HEK293 (cell line): Measurements from ENCODE around the gene PCSK5.

Experiments
- CTCF ChIA-PET: fragments of 350-600 bp; formaldehyde crosslinking; extraction: SDS; loops from one replicate; lab custom pipeline; 2021; ENCODE audit warnings: antibody characterized with exemption; lab: Yijun Ruan, JAX
- POLR2A ChIA-PET: fragments of 300-600 bp; formaldehyde crosslinking; extraction: SDS; loops from one replicate; lab custom pipeline; 2020; ENCODE audit warnings: antibody characterized with exemption, inconsistent platforms; lab: Yijun Ruan, JAX
- H3K27ac ChIP-seq: fragments of 200-500 bp; sonication (Bioruptor generic); 2 replicates; pipeline ENCODE4 v1.5.1; 2014; ENCODE audit warnings: low read depth, low read length, control low read depth, inconsistent platforms; ENCODE audit errors: extremely low read depth
- H3K36me3 ChIP-seq, 2 experiments: fragments of 200-500 bp in 1 of 2; sonication (Bioruptor generic) in 1 of 2; 1 replicate in 1 of 2; 2 replicates in 1 of 2; pipeline ENCODE4 v1.5.1; 2014 to 2017; ENCODE audit warnings: inconsistent platforms in 2 of 2, low read length in 2 of 2; ENCODE audit not compliant: control insufficient read depth in 2 of 2, insufficient read depth in 1 of 2
- H3K4me1 ChIP-seq: fragments of 200-500 bp; sonication (Bioruptor generic); 2 replicates; pipeline ENCODE4 v1.5.1; 2014; ENCODE audit warnings: mild to moderate bottlenecking, low read length, inconsistent platforms; ENCODE audit not compliant: control insufficient read depth, insufficient read depth
- H3K4me3 ChIP-seq: 2 replicates; pipeline ENCODE4 v1.5.1; 2011; ENCODE audit warnings: low read depth, mild to moderate bottlenecking, control low read depth, low read length, moderate library complexity
- H3K9me3 ChIP-seq: fragments of 200-500 bp; sonication (Bioruptor generic); 2 replicates; pipeline ENCODE4 v1.5.1; 2014; ENCODE audit warnings: low read depth, low read length, inconsistent platforms; ENCODE audit not compliant: control insufficient read depth, insufficient read depth
- GLIS2 ChIP-seq: fragments of 450-650 bp; formaldehyde crosslinking; IDR thresholded peaks from 2 replicates; pipeline ENCODE4 v1.5.1; 2016; ENCODE audit warnings: missing biosample characterization, missing genetic modification characterization
- MZF1 ChIP-seq: fragments of 450-650 bp; formaldehyde crosslinking; IDR thresholded peaks from 2 replicates; pipeline ENCODE4 v1.5.1; 2017; ENCODE audit warnings: missing biosample characterization, missing genetic modification characterization, borderline replicate concordance
- ZFP41 ChIP-seq: fragments of 450-650 bp; formaldehyde crosslinking; IDR thresholded peaks from 2 replicates; pipeline ENCODE4 v1.5.1; 2016; ENCODE audit warnings: missing biosample characterization, missing genetic modification characterization, borderline replicate concordance
- ZNF202 ChIP-seq: fragments of 450-650 bp; formaldehyde crosslinking; IDR thresholded peaks from 2 replicates; pipeline ENCODE4 v1.5.1; 2016; ENCODE audit warnings: missing biosample characterization, missing genetic modification characterization, borderline replicate concordance
- ZNF223 ChIP-seq: fragments of 450-650 bp; formaldehyde crosslinking; IDR thresholded peaks from 2 replicates; pipeline ENCODE4 v1.5.1; 2016; ENCODE audit warnings: missing biosample characterization, missing genetic modification characterization
- ZNF350 ChIP-seq: fragments of 450-650 bp; formaldehyde crosslinking; IDR thresholded peaks from 2 replicates; pipeline ENCODE4 v1.5.0; 2017; ENCODE audit warnings: missing biosample characterization, mild to moderate bottlenecking, missing genetic modification characterization
- ZNF366 ChIP-seq: fragments of 450-650 bp; formaldehyde crosslinking; conservative IDR thresholded peaks from 2 replicates; pipeline ENCODE4 v1.5.1; 2016; ENCODE audit warnings: missing biosample characterization, missing genetic modification characterization
- ZNF394 ChIP-seq: fragments of 450-650 bp; formaldehyde crosslinking; IDR thresholded peaks from 2 replicates; pipeline ENCODE4 v1.5.1; 2016; ENCODE audit warnings: missing biosample characterization, missing genetic modification characterization, mild to moderate bottlenecking, moderate library complexity, borderline replicate concordance
- ZNF404 ChIP-seq: fragments of 450-650 bp; formaldehyde crosslinking; IDR thresholded peaks from 2 replicates; pipeline ENCODE4 v1.5.1; 2017; ENCODE audit warnings: missing biosample characterization, missing genetic modification characterization
- ZNF626 ChIP-seq: fragments of 450-650 bp; sonication (Bioruptor Pico); formaldehyde crosslinking; IDR thresholded peaks from 2 replicates; pipeline ENCODE4 v1.5.1; 2018; ENCODE audit warnings: missing biosample characterization, missing genetic modification characterization, inconsistent platforms
- ZNF658 ChIP-seq: fragments of 450-650 bp; formaldehyde crosslinking; IDR thresholded peaks from 2 replicates; pipeline ENCODE4; 2016; ENCODE audit warnings: missing biosample characterization, missing genetic modification characterization
- ZNF830 ChIP-seq: fragments of 450-650 bp; IDR thresholded peaks from 2 replicates; pipeline ENCODE4 v1.5.0; 2018; ENCODE audit warnings: missing biosample characterization, missing genetic modification characterization, low read depth, mild to moderate bottlenecking, moderate library complexity
- TF ChIP-seq, protein P1 (sequence below): fragments of 450-650 bp; formaldehyde crosslinking; IDR thresholded peaks from 2 replicates; pipeline ENCODE4 v1.5.1; 2016; ENCODE audit warnings: missing biosample characterization, missing genetic modification characterization
- TF ChIP-seq, protein P2 (sequence below): fragments of 450-650 bp; IDR thresholded peaks from 2 replicates; pipeline ENCODE4 v1.5.1; 2018; ENCODE audit warnings: missing biosample characterization, mild to moderate bottlenecking, missing genetic modification characterization
- TF ChIP-seq, protein P3 (sequence below): fragments of 450-650 bp; formaldehyde crosslinking; IDR thresholded peaks from 2 replicates; pipeline ENCODE4 v1.5.1; 2016; ENCODE audit warnings: missing biosample characterization, missing genetic modification characterization
- TF ChIP-seq, protein P4 (sequence below): fragments of 450-650 bp; formaldehyde crosslinking; IDR thresholded peaks from 2 replicates; pipeline ENCODE4 v1.5.1; 2016; ENCODE audit warnings: missing biosample characterization, missing genetic modification characterization
- TF ChIP-seq, protein P5 (sequence below): fragments of 450-650 bp; formaldehyde crosslinking; IDR thresholded peaks from 2 replicates; pipeline ENCODE4 v1.5.1; 2017; ENCODE audit warnings: missing biosample characterization, missing genetic modification characterization

Gene PCSK5

DNA sequence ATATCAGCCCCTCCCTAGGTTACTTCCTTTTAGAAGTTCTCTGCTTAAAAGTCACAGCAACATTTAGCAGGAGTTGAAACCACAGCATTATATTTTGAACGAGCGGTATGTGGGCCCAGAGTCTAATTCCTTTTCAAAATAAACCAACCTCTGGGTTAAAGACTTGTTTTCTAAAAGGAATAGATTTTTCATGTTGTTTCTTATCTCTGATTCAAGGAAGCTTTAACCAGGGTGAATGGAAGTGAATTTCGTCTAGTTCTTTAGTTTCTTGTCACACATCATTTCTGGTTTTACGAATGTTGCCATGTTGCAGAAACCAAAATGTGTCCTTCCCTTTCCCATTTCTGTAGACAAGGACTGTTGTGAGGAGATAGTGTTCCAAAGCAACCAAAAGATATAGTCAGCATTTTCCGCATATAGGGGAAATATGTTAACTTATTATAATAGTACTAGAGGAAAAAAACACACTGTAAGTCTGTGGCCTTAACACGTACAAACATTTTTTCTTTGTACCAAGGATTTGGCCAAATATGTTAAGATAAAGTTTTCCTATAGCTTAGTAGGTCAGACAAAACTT lies 142.4 kb downstream of the PCSK5 start (continued):
- TF ChIP-seq, protein P1, sequence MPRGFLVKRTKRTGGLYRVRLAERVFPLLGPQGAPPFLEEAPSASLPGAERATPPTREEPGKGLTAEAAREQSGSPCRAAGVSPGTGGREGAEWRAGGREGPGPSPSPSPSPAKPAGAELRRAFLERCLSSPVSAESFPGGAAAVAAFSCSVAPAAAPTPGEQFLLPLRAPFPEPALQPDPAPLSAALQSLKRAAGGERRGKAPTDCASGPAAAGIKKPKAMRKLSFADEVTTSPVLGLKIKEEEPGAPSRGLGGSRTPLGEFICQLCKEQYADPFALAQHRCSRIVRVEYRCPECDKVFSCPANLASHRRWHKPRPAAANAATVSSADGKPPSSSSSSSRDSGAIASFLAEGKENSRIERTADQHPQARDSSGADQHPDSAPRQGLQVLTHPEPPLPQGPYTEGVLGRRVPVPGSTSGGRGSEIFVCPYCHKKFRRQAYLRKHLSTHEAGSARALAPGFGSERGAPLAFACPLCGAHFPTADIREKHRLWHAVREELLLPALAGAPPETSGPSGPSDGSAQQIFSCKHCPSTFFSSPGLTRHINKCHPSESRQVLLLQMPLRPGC (tag by site-specific recombination) = no peak

DNA sequence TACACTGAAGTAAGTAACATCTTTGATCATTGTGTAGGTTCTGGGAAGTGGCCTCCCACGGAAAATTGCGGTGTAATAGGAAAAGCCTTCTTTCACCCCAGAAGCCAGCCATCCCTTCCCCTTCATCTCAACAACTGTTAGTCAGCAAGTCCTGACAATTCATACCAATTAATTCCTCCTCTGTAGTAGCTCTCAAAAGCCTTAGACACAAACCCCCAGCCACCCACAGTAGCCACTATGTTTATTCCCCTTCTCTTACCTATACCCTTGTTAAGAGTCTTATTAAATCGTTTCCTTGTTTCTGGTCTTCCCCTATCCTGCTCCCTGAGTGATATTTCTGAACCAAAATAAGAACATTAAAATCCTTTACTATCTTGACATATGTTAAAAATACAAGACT lies 143.6 kb downstream of the PCSK5 start:
- H3K4me1 ChIP-seq = no peaks in the 10 kb centered on the region
- CTCF ChIA-PET = no interaction called here
- H3K27ac ChIP-seq = no peak overlapping the region
- H3K9me3 ChIP-seq = no peaks in the 10 kb centered on the region
- POLR2A ChIA-PET = no interaction called here
- H3K4me3 ChIP-seq = no peak overlapping the region
- H3K36me3 ChIP-seq = peaks cover 0 to 3% of the 10 kb centered on the region in 2 experiments; a peak in 1 of 3 replicates
- TF ChIP-seq ZNF626 (tag by site-specific recombination) (no peak), ZNF658 (no peak)
- TF ChIP-seq, protein P2, sequence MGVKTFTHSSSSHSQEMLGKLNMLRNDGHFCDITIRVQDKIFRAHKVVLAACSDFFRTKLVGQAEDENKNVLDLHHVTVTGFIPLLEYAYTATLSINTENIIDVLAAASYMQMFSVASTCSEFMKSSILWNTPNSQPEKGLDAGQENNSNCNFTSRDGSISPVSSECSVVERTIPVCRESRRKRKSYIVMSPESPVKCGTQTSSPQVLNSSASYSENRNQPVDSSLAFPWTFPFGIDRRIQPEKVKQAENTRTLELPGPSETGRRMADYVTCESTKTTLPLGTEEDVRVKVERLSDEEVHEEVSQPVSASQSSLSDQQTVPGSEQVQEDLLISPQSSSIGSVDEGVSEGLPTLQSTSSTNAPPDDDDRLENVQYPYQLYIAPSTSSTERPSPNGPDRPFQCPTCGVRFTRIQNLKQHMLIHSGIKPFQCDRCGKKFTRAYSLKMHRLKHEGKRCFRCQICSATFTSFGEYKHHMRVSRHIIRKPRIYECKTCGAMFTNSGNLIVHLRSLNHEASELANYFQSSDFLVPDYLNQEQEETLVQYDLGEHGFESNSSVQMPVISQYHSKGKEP (tag by site-specific recombination) = no peak

DNA sequence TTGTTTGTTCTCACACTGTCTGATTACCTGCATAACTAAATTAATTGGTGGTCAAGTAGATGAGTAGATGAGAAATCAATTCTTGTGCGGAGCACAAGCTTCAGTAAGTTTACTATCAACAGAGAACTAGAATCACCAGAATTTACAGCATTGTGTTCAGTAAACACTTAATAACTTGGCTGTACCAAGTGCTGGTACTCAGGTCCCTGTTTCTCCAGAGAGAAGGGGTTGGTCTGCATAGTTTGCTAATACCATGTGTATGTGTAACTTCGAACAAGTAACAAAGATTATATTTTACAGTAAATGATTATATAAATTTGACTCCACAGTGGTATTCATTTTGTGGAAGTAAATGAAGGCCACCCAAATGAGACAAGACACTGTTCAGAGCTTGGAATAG lies 146.3 kb downstream of the PCSK5 start:
- peaks cover 0 to 3% of the 10 kb centered on the region in 2 experiments; a peak in 1 of 3 replicates for H3K36me3 ChIP-seq
- no peaks in the 10 kb centered on the region for H3K9me3 ChIP-seq
- POLR2A ChIA-PET = no interaction called here
- H3K27ac ChIP-seq = no peak overlapping the region
- no peaks in the 10 kb centered on the region for H3K4me1 ChIP-seq
- CTCF ChIA-PET = interaction anchor here (0.6 kb wide), 1 partner anchor 31 kb away, joined by 3 read pairs; no protein-coding TSS in a partner anchor
- no peak overlapping the region for H3K4me3 ChIP-seq
- TF ChIP-seq ZNF202 (tag by site-specific recombination) (no peak), GLIS2 (tag by site-specific recombination) (no peak), ZNF223 (tag by site-specific recombination) (no peak)

DNA sequence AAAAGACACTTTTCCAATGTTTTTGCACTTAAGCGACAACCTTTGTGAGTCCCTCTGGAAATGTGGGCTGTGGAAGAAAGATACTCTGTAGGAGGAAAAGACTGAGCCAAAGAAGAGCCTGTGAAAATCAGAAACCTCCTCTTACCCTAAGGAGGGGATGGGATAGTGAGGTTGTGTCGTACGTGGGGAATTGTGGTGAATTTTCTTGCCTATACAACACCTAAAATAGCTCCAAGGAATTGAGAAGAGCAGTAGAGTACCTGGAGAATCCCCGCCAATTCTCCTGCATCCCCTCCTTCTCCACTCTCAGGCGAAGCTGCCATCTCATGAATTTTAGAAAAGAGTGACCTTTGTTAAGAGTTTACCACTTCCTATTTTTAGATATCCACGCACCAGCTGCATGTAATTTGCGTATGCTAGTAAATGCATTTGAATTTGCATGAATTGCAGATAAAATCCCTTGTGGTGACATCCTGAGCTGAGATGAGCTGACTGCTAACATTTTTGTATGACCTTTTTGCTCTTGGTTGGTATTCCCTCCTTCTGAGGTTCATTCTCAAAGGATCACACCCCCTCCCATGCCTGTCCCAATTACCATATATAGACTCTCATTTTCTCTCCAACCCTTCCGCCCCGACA lies 147.2 kb downstream of the PCSK5 start:
- ChIA-PET POLR2A (no interaction called here), CTCF (interaction anchor here (0.8 kb wide), 1 partner anchor 265 kb away, joined by 3 read pairs; no protein-coding TSS in a partner anchor)
- no peaks in the 10 kb centered on the region for H3K9me3 ChIP-seq
- H3K36me3 ChIP-seq = peaks cover 0 to 3% of the 10 kb centered on the region in 2 experiments; a peak in 1 of 3 replicates
- H3K4me1 ChIP-seq = no peaks in the 10 kb centered on the region
- no peak overlapping the region for H3K27ac ChIP-seq
- H3K4me3 ChIP-seq = no peak overlapping the region
- TF ChIP-seq ZFP41 (tag by site-specific recombination) (no peak), MZF1 (no peak), ZNF366 (tag by site-specific recombination) (no peak), ZNF350 (tag by site-specific recombination) (no peak), ZNF830 (tag by site-specific recombination) (no peak), ZNF658 (no peak), ZNF404 (tag by site-specific recombination) (no peak), ZNF394 (tag by site-specific recombination) (no peak)
- TF ChIP-seq, protein P3, sequence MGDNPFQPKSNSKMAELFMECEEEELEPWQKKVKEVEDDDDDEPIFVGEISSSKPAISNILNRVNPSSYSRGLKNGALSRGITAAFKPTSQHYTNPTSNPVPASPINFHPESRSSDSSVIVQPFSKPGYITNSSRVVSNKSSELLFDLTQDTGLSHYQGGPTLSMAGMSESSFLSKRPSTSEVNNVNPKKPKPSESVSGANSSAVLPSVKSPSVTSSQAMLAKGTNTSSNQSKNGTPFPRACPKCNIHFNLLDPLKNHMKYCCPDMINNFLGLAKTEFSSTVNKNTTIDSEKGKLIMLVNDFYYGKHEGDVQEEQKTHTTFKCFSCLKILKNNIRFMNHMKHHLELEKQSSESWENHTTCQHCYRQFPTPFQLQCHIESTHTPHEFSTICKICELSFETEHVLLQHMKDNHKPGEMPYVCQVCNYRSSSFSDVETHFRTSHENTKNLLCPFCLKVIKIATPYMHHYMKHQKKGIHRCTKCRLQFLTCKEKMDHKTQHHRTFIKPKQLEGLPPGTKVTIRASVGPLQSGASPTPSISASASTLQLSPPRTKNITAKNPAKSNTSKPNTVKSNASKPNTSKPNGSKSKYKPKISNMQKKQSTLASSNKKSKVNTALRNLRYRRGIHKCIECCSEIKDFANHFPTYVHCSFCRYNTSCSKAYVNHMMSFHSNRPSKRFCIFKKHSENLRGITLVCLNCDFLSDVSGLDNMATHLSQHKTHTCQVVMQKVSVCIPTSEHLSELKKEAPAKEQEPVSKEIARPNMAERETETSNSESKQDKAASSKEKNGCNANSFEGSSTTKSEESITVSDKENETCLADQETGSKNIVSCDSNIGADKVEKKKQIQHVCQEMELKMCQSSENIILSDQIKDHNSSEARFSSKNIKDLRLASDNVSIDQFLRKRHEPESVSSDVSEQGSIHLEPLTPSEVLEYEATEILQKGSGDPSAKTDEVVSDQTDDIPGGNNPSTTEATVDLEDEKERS = no peak
- TF ChIP-seq, protein P4, sequence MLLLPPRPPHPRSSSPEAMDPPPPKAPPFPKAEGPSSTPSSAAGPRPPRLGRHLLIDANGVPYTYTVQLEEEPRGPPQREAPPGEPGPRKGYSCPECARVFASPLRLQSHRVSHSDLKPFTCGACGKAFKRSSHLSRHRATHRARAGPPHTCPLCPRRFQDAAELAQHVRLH = no peak
- TF ChIP-seq, protein P5, sequence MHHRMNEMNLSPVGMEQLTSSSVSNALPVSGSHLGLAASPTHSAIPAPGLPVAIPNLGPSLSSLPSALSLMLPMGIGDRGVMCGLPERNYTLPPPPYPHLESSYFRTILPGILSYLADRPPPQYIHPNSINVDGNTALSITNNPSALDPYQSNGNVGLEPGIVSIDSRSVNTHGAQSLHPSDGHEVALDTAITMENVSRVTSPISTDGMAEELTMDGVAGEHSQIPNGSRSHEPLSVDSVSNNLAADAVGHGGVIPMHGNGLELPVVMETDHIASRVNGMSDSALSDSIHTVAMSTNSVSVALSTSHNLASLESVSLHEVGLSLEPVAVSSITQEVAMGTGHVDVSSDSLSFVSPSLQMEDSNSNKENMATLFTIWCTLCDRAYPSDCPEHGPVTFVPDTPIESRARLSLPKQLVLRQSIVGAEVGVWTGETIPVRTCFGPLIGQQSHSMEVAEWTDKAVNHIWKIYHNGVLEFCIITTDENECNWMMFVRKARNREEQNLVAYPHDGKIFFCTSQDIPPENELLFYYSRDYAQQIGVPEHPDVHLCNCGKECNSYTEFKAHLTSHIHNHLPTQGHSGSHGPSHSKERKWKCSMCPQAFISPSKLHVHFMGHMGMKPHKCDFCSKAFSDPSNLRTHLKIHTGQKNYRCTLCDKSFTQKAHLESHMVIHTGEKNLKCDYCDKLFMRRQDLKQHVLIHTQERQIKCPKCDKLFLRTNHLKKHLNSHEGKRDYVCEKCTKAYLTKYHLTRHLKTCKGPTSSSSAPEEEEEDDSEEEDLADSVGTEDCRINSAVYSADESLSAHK (tag by site-specific recombination) = no peak
